ENCODE measurements around the gene EEIG2. TPM values are rescaled to one million over a fixed set of nuclear protein-coding genes. Genes with fewer than 3 reads are reported as not detected.
"Not testable (repeated sequence)": the region's sequence is repeated elsewhere in the genome, so short reads cannot be mapped to it uniquely, and the experiment has no call there.

EEIG2 gene
- polyA plus RNA-seq (2012; ENCODE audit: low read depth, missing spikeins) = 3.5 TPM

DNA sequence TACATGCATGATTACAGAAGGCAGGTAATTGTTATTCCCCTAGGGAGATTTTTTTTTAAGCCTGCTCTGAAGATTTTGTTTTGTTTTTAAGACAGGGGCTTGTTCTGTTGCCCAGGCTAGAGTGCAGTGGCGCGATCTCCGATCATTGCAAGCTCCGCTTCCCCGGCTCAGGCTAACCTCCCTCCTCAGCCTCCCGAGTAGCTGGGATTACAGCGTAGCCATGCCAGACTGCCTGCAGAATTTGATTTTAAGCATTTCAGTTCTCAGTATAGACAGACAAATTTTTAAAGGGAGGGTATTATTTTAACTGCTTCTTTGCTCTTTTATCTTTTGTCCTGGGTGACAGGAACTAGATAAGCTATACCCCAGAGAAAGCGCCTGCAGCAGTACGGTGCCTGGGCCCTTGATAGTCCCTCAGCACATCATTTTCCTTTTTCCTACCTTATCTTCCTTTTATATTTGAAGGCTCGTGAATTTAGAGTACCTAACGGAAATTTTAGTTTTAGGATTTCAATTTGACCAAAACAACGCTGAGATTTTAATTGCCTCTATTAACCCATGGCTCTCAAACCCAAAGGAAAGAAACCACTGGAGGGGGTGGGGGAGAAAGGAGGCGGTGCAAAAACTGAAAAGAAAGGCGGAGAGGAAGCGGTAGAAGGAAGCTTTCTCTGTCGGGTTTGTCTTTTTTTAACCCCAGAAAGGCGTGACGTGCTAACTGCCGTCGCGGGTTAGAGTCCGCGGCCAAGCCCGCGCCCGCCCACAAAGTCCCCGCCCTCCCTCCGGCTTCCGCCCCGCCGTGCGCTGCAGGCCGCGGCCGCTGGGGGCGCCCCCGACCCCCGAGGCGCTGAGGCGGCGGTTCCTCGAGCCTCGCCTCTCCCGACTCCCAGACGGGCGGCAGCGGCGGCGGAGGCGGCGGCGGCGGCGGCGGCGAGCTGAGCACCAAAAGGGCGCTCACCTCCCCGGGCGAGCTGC lies at the start of gene EEIG2:
EEIG2 (plus strand) TSS at position 886 of the 972 bp plus-strand sequence. CDS start 329 bp downstream, outside the sequence.
- FAIRE-seq (peak; percentile 86), DNase-seq (ENCODE audit: insufficient read length, low spot score) (peak; percentile 70)
- no peak for TF ChIP-seq POLR2A (IDR thresholded peaks at IDR 0.05; ENCODE audit: low read depth, low read length)
- 0 out of 2 replicates have a peak, but pooled peaks have one; percentile 7 for TF ChIP-seq TAF1 (IDR thresholded peaks at IDR 0.05; ENCODE audit: low read depth, low read length)
- TF ChIP-seq PAX5 (IDR thresholded peaks at IDR 0.05; ENCODE audit: insufficient read depth, low read length, severe bottlenecking) = peak; percentile 57
- TF ChIP-seq SPI1 (IDR thresholded peaks at IDR 0.05; ENCODE audit: low read depth, low read length) = peak; percentile 78
- 0 out of 2 replicates have a peak, but pooled peaks have one; percentile 10 for TF ChIP-seq POU2F2 (IDR thresholded peaks at IDR 0.05; ENCODE audit: low read depth, low read length)

DNA sequence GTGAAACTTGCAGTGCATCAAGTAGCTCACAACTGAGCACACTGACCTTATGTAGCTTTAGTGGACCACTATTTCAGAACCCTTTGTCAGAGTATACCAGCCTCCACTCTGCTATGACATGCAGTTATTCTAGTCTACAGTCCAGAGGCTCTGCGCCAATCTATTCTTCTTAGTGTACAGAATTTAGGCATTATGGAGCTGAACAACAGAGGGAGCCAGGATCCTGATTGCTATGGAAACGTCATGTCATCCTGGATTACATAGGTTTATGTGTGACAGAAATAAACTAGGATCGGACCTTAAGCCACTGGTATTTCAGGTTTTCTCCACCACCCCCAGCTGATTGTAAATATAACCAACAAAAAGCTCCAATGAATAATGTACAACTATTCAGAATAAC lies 48.1 kb upstream of the EEIG2 start:
- DNase-seq (ENCODE audit: insufficient read length, low spot score) (no peak), FAIRE-seq (no peak)
- TF ChIP-seq TAF1 (IDR thresholded peaks at IDR 0.05; ENCODE audit: low read depth, low read length) (no peak), POU2F2 (IDR thresholded peaks at IDR 0.05; ENCODE audit: low read depth, low read length) (no peak), PAX5 (IDR thresholded peaks at IDR 0.05; ENCODE audit: insufficient read depth, low read length, severe bottlenecking) (no peak), SPI1 (IDR thresholded peaks at IDR 0.05; ENCODE audit: low read depth, low read length) (no peak), POLR2AphosphoS5 (IDR thresholded peaks at IDR 0.05; ENCODE audit: low read depth, low read length) (no peak), POLR2A (IDR thresholded peaks at IDR 0.05; ENCODE audit: low read depth, low read length) (no peak)

DNA sequence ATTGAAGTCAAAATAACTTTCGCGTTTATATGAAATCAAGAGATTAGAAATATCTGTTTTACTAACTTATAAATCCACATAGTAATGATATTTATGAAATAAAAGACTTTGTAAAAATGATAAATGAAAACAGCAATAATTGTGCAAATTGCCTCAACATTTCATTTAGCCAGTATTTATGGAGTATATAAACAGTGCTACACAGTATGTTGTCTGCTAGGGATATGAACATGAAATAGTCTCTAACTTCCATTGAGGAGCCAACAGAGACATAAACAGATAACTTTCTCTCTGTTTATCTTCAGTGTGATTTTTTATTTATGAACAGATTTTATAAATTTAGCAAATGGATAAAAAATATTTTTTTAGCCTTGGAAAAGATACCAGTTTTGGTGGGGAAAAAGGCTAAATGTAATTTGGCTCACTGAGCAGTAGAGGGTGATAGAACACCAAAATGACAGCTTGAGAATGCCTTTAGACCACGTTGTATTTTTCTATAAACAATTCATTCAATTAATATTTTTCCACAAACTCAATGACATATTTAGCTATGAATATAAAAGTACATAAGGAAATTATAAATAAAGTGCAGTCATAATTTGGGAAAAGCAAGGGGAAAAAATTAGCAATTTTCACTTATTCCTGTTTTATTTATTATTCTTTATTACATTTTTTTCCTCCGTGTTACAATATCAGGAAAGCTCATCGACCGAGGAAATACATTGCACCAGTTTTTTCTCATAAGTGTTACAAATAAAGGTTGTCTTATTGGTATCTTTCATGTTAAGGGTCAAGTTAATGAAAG lies 47.5 kb upstream of the EEIG2 start:
- DNase-seq (ENCODE audit: insufficient read length, low spot score) (no peak), FAIRE-seq (peak; percentile 35)
- TF ChIP-seq POLR2A (IDR thresholded peaks at IDR 0.05; ENCODE audit: low read depth, low read length) = no peak
- TF ChIP-seq SPI1 (IDR thresholded peaks at IDR 0.05; ENCODE audit: low read depth, low read length) = no peak

DNA sequence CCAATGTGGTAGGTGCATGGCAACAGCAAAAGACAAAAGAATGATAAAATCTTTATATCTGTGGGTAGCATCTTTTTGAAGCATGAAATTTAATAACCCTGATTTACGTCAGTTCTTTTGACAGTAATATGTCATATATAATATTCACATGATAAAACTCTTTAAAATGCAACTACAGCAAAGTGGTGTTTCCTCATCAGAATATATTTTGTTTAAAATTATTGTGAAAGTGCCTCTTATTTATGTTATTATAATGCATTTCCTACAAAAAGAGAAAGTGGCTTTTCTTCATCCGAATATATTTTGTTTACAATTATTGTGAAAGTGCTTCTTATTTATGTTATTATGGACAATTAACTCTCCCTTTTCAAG lies 46.9 kb upstream of the EEIG2 start:
- FAIRE-seq (no peak), DNase-seq (ENCODE audit: insufficient read length, low spot score) (no peak)
- no peak for TF ChIP-seq PAX5 (IDR thresholded peaks at IDR 0.05; ENCODE audit: insufficient read depth, low read length, severe bottlenecking)
- TF ChIP-seq POLR2A (IDR thresholded peaks at IDR 0.05; ENCODE audit: low read depth, low read length) = no peak
- no peak for TF ChIP-seq TAF1 (IDR thresholded peaks at IDR 0.05; ENCODE audit: low read depth, low read length)
- no peak for TF ChIP-seq SPI1 (IDR thresholded peaks at IDR 0.05; ENCODE audit: low read depth, low read length)
- no peak for TF ChIP-seq POLR2AphosphoS5 (IDR thresholded peaks at IDR 0.05; ENCODE audit: low read depth, low read length)
- no peak for TF ChIP-seq POU2F2 (IDR thresholded peaks at IDR 0.05; ENCODE audit: low read depth, low read length)

DNA sequence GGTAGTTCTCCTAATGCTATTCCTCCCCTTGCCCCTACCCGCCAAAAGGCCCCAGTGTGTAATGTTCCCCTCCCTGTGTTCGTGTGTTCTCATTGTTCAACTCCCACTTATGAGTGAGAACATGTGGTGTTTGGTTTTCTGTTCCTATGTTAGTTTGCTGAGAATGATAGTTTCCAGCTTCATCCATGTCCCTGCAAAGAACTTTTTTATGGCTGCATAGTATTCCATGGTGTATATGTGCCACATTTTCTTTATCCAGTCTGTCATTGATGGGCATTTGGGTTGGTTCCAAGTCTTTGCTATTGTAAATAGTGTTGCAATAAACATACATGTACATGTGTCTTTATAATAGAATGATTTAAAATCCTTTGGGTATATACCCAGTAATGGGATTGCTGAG lies 46.0 kb upstream of the EEIG2 start:
- DNase-seq (ENCODE audit: insufficient read length, low spot score); FAIRE-seq: not testable (repeated sequence)

DNA sequence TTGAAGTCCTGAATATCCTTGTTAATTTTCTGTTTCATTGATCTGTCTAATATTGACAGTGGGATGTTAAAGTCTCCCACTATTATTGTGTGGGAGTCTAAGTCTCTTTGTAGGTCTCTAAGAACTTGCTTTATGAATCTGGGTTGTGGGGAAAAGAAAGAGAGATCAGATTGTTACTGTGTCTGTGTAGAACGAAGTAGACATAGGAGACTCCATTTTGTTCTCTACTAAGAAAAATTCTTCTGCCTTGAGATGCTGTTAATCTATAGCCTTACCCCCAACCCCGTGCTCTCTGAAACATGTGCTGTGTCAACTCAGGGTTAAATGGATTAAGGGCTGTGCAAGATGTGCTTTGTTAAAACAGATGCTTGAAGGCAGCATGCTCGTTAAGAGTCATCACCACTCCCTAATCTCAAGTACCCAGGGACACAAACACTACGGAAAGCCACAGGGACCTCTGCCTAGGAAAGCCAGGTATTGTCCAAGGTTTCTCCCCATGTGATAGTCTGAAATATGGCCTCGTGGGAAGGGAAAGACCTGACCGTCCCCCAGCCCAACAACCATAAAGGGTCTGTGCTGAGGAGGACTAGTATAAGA lies 42.5 kb upstream of the EEIG2 start:
- not testable (repeated sequence) for DNase-seq (ENCODE audit: insufficient read length, low spot score); FAIRE-seq

DNA sequence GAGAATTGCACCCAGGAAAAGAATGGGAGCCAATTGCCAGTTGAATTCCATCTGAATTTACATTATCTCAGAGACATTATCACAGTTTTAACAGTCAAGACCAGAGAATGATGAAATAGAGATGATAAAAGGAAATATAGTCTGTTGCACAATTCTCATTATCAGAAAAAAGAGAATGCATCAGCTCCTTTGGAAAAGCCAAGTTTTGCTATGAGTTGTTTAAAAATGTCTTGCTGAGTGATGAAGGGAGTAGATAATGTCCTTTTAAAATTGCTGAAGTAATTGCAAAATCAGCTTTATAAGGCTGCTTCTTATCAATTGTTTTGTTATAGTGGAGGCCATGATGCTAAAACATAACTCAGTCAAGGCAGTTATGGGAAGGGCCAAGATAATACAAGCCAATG lies 37.9 kb upstream of the EEIG2 start:
- DNase-seq (ENCODE audit: insufficient read length, low spot score) (no peak), FAIRE-seq (no peak)
- TF ChIP-seq POU2F2 (IDR thresholded peaks at IDR 0.05; ENCODE audit: low read depth, low read length) = no peak
- no peak for TF ChIP-seq PAX5 (IDR thresholded peaks at IDR 0.05; ENCODE audit: insufficient read depth, low read length, severe bottlenecking)
- TF ChIP-seq POLR2AphosphoS5 (IDR thresholded peaks at IDR 0.05; ENCODE audit: low read depth, low read length) = no peak
- TF ChIP-seq SPI1 (IDR thresholded peaks at IDR 0.05; ENCODE audit: low read depth, low read length) = no peak
- no peak for TF ChIP-seq POLR2A (IDR thresholded peaks at IDR 0.05; ENCODE audit: low read depth, low read length)
- no peak for TF ChIP-seq TAF1 (IDR thresholded peaks at IDR 0.05; ENCODE audit: low read depth, low read length)

DNA sequence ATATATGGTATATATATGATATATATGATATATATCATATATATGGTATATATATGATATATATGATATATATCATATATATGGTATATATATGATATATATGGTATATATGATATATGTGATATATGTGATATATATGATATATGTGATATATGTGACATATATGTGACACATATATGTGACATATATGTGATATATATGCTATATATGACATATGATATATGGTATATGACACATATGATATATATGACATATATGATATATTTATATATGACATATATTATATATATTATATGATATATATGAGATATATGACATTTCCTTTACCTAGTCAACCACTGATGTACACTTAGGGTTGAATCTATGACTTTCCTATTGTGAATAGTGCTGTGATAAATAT lies 36.1 kb upstream of the EEIG2 start:
- DNase-seq (ENCODE audit: insufficient read length, low spot score) = no peak
- FAIRE-seq = no peak
- TF ChIP-seq POU2F2 (IDR thresholded peaks at IDR 0.05; ENCODE audit: low read depth, low read length) = no peak
- no peak for TF ChIP-seq PAX5 (IDR thresholded peaks at IDR 0.05; ENCODE audit: insufficient read depth, low read length, severe bottlenecking)
- no peak for TF ChIP-seq SPI1 (IDR thresholded peaks at IDR 0.05; ENCODE audit: low read depth, low read length)
- no peak for TF ChIP-seq POLR2AphosphoS5 (IDR thresholded peaks at IDR 0.05; ENCODE audit: low read depth, low read length)

DNA sequence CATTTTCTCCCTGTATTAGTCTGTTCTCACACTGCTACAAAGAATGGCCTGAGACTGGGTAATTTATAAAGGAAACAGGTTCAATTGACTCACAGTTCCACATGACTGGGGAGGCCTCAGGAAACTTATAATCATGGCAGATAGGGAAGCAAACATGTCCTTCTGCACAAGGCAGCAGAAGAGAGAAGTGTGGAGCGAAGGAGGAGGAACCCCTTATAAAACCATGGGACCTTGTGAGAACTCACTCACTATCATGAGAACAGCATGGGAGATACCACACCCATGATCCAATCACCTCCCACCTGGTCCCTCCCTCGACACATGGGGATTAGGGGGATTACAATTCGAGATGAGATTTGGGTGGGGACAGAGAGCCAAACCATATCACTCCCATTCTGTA lies 35.2 kb upstream of the EEIG2 start:
- DNase-seq (ENCODE audit: insufficient read length, low spot score) = no peak
- peak; percentile 5 for FAIRE-seq
- TF ChIP-seq POLR2A (IDR thresholded peaks at IDR 0.05; ENCODE audit: low read depth, low read length) (no peak), SPI1 (IDR thresholded peaks at IDR 0.05; ENCODE audit: low read depth, low read length) (no peak), TAF1 (IDR thresholded peaks at IDR 0.05; ENCODE audit: low read depth, low read length) (no peak), POLR2AphosphoS5 (IDR thresholded peaks at IDR 0.05; ENCODE audit: low read depth, low read length) (no peak), PAX5 (IDR thresholded peaks at IDR 0.05; ENCODE audit: insufficient read depth, low read length, severe bottlenecking) (no peak), POU2F2 (IDR thresholded peaks at IDR 0.05; ENCODE audit: low read depth, low read length) (no peak)

Data from GM12891 (cell line).